Measurements from ENCODE around the gene NUDT8.
"Not testable (repeated sequence)": the region's sequence is repeated elsewhere in the genome, so short reads cannot be mapped to it uniquely, and the experiment has no call there.

The NUDT8 gene

DNA sequence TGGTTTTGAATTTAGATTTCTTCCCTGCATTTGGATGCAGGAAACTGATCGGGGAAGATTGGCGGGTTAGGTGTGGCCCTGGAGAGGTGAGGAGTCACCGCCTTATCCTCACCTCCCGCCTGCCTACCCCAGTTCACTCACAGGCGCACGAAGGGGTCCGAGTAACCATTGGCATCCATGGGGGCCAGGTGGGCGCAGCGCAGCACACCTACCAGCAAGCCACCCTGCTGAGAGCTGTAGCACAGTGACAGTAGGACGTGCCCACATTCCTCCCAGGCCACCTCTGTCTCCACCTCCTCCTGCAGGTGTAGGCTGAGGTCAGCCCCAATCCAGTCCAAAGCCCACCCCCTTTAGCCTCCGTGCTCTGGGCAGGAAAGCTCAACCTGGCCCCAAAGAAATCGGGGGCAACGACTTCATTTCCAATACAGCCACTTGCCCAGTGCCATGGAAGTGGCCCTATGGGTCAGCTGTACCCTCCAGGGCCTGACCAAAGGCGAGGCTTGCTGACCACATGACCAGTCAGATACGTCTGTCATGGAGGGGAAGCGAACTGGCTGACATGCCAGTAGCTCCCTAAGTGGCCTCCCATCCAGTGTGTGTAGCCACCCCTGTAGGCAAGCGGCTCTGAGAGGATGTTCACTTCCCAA lies 16.3 kb downstream of the NUDT8 start:
- DNase-seq (ENCODE audit: low spot score), result no peak

DNA sequence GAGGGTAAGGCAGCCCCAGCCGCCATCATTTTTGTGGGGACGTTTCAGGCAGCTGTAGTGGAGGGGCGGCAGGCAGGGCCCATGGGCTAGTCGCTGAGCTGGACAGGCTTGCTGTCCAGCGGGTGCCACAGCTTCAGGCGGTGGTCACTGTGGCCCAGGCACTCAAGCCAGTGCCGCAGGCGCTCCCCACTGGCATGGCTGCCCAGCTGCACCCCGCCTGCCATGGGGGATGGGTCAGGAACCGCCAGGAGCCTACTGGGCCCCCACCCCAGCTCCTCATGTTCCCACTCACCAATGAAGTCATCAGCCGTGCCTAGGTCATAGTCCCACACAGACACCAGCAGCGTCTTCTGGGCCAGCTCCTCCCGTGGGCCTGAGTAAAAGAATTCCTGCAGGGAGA lies 17.0 kb downstream of the NUDT8 start:
- no peak for DNase-seq (ENCODE audit: low spot score)

DNA sequence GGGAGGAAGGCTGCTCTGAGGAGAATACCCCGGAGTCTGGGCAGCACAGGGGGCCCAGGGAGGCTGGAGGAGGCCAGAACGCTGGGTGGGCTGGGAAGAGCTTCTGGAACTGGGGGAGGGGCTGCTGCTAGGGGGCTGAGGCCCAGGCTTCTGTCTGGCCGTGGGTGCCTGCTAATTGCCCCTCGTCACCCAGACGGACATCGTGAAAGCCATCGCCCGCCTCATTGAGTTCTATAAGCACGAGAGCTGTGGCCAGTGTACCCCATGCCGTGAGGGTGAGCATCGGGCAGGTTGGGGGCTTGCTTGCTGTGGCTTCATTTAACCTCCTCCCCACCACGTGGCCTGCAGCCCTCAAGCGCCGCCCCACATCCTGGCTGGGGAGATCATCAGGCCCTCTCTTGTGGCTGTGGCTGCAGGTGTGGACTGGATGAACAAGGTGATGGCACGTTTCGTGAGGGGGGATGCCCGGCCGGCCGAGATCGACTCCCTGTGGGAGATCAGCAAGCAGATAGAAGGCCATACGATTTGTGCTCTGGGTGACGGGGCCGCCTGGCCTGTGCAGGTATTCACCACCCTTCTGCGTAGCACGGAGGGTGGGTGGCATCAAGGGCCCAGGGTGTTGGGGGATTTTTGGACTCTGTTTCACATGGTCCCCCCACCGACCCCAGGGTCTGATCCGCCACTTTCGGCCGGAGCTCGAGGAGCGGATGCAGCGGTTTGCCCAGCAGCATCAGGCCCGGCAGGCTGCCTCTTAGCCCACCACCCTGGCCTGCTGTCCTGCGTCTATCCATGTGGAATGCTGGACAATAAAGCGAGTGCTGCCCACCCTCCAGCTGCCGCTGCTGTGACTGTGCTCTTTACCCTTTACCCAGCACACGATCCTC lies 17.8 kb downstream of the NUDT8 start:
- no peak for DNase-seq (ENCODE audit: low spot score)

DNA sequence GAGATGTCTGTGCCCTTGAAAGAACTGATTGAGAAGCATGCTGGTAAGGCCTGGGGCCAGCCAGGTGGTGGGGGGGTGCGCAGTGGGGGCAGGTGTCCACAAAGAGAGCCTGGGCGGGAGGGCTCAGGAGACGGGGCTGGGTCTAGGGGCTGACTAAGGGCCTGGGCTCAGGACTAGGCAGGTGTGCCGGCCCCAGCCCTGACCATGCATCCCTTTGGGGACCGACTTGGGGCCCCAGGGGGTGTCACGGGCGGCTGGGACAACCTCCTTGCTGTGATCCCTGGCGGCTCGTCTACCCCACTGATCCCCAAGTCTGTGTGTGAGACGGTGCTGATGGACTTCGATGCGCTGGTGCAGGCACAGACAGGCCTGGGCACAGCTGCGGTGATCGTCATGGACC lies 18.6 kb downstream of the NUDT8 start:
- no peak for DNase-seq (ENCODE audit: low spot score)

DNA sequence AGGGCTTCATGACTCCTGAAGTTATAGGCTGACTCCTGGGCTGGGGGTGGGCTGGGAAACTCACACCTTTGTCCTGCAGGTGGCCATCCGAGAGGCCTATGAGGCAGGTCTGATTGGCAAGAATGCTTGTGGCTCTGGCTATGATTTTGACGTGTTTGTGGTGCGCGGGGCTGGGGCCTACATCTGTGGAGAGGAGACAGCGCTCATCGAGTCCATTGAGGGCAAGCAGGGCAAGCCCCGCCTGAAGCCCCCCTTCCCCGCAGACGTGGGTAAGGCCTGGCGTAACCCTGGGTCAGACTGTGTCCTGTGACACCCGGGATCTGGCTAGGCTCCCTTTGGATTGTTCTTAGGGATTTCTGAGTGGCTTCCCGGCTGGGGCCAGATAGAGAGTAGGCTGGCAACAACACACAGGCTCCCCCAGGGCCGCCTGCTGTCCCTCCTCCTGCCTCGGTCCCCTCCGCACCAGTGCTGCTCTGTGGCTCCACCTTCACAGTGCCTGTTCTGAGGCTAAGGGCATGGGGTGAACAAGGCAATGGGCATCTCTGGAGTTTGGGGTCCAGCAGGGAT lies 19.4 kb downstream of the NUDT8 start:
- no peak for DNase-seq (ENCODE audit: low spot score)

DNA sequence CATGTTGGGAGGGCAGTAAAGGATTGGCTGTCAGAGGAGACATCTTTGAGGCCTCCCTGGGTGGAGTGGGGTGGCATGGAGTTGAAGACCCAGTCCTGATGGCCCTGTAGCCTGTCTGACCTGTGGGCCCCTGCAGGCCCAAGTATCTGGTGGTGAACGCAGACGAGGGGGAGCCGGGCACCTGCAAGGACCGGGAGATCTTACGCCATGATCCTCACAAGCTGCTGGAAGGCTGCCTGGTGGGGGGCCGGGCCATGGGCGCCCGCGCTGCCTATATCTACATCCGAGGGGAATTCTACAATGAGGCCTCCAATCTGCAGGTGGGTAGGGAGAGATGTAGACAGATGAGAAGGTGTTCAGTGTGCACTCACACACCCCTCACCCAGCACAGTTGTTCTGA lies 20.4 kb downstream of the NUDT8 start:
- no peak for DNase-seq (ENCODE audit: low spot score)

DNA sequence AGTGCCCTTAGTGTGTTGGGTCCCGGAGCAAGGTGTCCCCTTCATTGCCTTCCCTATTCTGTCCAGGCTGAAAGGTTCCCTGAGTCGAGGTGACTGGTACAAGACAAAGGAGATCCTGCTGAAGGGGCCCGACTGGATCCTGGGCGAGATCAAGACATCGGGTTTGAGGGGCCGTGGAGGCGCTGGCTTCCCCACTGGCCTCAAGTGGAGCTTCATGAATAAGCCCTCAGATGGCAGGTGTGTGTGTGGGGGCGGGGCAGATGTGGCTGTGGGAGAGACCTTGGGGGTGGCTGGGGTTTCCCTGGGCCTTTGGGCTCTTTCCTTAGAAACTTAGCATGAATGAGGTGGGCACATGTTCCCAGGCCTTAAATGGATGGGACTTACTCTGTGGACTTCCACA lies 21.3 kb downstream of the NUDT8 start:
- DNase-seq (ENCODE audit: low spot score), result no peak

DNA sequence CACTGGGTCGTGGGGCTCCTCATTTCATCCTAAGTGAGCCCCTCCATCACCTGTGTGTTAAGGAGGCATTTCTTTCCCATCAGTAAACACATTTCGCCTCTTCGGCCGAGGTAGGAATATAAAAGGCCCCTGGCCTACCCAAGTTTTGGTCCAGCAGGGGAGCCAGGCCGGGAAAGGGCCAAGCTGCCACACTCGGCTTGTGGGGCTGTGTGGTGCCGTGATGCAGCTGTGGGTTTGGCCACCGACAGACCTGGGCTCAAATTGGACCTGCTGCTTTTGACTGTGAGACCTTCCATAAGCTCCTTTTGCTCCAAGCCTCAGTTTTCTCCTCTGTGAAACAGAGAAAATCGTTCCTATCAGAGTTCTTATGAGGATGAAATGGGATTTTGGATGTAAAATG lies 22.2 kb downstream of the NUDT8 start:
- DNase-seq (ENCODE audit: low spot score), result no peak

DNA sequence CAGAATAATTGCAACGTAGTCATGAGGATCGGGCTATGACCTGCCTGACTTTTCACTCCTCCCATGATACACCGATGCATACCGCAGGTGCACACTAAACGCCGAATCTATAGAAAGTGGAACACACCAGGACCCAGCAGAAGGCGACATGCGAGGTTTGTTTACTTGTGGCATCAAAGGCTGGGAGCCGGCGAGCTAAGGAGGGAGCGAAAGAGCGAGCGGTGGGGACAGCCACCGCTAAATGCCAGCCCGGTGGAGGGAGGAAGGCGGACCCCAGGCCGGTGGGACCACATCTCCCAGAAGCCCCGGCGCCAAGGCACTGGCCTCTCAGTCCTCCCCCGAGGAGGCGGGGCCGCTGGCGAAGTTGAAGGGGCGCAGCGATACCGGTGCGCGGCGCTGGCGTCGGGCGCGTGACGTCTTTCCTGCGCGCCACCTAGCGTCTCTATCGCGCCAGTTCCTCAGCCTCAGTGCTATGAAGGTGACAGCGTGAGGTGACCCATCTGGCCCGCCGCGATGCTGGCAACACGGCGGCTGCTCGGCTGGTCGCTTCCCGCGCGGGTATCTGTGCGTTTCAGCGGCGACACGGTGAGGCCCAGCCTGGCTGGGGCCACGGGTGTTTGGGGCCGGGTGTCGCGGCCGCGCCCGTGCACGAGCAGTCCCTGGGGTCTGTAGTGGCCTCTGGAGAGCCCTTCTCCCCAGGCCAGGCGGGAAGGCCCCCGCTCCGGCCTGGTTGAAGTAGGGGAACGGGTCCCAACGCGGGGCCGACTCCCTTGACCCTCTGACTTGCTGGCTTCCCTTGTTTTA lies 23.0 kb downstream of the NUDT8 start, which contains the start of gene NDUFV1:
Gene NDUFV1 (plus strand): TSS at position 445 of the 804 bp plus-strand sequence. CDS start 69 bp downstream, at position 514.
- peak; percentile 68 for DNase-seq (ENCODE audit: low spot score)

DNA sequence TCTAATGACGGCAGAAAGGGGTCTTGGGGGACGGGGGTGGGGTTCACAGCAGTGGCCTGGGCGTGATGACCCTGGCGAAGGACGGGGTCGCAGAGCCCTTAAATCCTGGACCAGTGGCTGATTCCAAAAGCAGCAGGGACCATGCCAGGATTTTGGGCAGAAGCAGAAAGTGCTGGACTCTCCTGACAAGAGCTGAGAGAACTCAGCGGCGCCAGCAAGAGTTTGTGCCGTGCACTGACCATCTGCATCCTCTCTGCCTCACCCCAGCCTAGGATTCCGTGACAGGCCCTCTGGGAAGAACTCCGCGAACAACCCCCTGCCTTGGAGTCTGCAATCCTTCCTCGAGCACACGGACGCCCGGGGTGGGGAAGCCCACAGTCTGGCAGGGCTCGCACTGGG lies 23.6 kb downstream of the NUDT8 start:
- no peak for DNase-seq (ENCODE audit: low spot score)

DNA sequence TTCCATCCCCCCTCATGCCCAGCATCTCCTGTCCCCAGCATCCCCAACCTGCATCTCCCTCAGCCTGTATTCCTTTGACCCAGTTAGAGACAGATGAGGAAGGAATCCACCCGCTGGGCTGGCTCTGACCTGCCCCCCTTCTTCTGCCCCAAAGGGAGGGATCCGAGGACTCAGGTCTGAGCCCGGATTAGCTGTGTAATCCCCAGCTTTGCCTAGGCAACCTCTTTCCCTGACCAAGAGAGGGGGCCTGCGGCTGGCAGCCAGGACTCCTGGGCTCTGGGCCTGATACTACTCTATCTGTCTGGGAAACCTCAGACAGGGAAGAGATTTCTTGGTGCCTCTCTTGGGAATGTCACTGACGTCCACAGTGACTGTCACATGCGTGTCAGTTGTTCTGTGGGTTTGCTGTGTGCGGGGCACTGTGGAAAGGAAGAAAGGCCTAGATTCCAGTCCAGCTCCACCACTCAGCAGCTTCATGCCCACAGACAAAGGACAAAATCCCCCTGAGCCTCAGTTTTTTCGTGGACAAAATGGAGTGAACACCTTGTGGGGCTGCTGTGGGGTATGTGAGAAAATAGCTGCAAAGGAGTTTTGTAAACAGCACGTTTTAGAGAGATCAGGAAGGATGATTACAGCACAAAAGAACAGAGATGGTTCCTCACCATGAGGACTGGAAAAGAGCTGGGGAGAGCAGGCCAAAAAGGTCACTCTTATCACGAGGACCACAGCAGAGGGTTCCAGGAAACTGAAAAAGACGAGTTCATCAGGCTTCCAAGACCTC lies 24.3 kb downstream of the NUDT8 start:
- DNase-seq (ENCODE audit: low spot score), result no peak

DNA sequence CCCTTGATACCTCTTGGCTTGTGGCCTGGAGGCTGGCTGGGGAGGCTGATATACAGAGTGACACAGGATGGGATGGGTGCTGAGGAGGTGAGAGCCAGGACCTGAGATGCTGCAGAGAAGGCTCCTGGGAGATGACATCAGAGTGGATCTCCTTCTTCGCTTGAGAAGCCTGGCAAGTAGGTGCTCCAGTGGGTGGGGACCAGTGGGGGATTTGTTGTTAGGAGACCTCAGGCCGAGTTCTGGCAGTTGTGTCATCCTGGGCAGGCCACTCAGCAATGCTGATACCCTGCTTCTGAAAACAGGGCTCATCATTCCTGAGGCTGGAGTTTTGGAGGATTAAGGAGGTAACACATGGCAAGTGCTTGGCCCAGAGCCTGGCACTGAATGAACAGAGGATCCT lies 24.9 kb downstream of the NUDT8 start:
- DNase-seq (ENCODE audit: low spot score), result no peak

DNA sequence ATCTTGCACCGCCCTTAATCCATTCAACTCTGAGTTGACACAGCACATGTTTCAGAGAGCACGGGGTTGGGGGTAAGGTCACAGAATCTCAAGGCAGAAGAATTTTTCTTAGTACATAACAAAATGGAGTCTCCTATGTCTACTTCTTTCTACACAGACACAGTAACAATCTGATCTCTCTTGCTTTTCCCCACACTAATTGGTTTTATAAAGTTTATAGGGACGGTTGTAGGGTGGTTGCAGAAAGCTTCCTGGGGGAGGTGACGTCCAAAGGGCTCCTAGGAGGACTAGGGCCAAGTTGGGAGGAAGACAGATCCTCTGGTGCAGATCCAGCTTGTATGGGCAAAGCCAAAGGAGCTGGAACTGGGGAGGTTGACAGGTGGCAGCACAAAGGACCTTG lies 25.6 kb downstream of the NUDT8 start:
- not testable (repeated sequence) for DNase-seq (ENCODE audit: low spot score)

DNA sequence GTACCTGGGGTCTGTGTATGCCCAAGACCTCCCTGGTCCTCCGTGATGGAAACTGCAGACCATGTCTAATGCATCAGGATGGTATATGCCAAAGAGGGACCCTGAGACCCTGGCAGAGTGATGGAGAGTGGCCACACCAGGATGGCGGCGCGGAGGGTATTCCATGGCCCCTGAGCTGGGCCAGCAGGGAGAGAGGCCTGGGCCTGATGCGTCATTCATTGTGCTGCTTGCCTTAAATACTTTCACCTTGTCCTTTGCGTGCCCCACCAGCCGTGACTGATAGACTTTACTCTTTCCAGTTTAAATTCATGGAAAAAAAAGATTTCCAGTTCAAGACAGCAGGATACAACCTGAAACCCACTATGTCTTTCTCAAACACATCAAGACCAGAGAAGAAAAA lies 28.6 kb downstream of the NUDT8 start:
- no peak for DNase-seq (ENCODE audit: low spot score)

DNA sequence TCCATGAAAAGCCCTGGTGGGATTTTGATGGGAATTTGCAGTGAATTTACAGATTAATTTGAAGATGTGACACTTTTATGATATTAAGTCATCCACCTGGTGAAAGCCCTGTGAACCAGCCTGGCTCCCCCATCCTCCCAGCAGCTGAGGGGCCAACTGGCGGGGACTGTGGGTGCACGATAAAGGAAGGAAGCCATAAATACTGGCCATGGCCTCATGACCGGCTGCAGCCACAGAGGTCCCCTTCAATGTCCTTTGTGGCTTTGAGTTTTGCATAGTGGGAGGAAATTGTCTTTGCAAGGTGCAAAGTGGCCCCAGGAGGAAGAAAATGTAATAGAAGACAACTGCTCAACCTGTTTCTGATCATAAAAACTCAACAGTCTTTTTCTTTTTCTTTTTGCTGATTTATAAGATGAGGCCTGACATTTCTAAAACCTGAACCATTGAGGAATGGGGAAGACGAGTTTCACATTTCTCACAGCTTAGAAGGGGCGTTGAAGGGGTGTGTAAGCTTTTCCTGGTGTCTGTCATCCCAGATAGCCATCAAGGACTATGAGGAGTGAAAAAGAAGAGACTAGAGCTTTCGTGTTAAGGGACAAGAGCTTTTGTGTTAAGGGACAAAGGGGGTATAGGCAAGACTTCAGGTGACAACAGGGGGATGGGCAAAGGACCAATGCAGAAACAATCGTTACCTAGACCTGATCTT lies 29.3 kb downstream of the NUDT8 start:
- no peak for DNase-seq (ENCODE audit: low spot score)

DNA sequence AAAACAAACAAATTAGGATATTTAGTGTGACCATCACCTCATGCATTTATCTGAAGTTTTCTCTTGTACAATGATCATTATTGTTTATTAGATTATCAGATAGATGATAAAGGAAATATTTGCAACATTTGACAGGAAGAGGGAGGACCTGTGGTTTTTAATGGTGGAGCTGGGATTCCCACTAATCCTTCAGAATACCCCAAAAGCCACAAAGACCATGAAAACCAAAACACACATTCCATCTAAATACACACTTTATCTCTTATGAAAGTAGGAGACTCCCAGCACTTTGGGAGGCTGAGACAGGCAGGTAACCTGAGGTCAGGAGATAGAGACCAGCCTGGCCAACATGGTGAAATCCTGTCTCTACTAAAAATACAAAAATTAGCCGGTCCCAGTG lies 30.6 kb downstream of the NUDT8 start:
- DNase-seq (ENCODE audit: low spot score), result no peak

DNA sequence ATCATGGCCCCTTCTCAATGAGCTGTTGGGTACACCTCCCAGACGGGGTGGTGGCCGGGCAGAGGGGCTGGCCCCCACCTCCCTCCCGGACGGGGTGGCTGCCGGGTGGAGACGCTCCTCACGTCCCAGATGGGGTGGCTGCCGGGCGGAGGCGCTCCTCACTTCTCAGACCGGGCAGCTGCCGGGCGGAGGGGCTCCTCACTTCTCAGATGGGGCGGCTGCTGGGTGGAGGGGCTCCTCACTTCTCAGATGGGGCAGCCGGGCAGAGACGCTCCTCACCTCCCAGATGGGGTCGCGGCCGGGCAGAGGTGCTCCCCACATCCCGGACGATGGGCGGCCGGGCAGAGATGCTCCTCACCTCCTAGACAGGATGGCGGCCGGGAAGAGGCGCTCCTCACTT lies 31.8 kb downstream of the NUDT8 start:
- not testable (repeated sequence) for DNase-seq (ENCODE audit: low spot score)

DNA sequence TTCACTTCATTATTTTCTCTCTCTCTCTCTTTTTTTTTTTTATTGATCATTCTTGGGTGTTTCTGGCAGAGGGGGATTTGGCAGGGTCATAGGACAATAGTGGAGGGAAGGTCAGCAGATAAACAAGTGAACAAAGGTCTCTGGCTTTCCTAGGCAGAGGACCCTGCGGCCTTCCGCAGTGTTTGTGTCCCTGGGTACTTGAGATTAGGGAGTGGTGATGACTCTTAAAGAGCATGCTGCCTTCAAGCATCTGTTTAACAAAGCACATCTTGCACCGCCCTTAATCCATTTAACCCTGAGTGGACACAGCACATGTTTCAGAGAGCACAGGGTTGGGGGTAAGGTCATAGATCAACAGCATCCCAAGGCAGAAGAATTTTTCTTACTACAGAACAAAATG lies 32.3 kb downstream of the NUDT8 start:
- DNase-seq (ENCODE audit: low spot score), result not testable (repeated sequence)

DNA sequence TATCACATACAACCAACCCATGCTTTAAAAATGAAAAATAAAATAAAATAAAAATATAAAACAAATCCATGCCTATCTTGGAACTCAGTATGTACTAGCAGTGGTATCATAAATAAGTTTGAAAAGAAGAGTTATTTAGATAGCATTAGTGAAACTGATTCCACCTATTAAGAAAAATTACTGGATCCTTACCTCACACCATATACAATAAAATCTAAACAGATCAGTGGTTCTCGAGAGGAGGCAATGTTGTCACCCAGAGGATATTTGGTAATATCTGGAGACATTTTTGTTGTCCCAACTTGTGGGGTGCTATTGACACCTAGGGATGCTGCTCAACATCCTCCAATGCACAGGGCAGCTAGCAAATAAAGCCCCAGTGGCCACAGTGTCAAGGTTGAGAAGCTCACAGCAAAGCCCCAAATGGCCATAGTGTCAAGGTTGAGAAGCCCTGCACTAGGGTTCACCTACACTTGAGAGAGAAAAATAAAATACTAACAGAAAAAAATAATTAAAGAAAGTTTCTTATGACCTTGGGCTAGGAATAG lies 32.9 kb downstream of the NUDT8 start:
- no peak for DNase-seq (ENCODE audit: low spot score)

DNA sequence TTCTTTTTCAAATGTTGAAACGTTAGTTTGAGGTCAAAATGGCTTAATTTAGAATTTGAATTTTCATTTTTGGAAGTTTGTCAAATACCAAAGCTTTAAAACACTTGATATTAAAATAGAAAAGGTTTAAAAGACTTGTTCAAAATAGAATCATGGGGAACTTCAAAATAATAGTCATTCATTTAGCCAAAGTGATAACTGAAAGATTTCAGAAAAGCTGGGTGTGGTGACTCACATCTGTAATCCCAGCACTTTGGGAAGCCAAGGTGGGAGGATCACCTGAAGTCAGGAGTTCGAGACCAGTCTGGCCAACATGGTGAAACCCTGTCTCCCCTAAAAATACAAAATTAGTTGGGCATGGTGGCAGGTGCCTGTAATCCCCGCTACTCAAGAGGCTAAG lies 35.3 kb downstream of the NUDT8 start:
- no peak for DNase-seq (ENCODE audit: low spot score)

DNA sequence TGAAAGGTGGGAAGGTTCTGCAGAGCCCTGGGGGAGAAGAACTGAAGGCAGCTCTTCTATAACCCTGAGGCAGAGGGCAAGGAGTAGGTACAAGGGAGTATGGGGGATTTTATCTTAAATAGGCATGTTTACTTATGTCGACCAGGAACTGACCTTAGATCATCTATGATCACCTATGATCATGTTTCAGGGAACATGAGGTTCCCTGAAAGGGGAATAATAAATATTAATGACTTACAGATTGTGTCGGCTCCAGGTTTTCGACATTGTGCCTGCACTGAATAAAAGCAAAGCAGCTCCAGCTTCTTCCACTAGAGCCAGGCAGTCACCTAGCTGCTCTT lies 36.2 kb downstream of the NUDT8 start:
- no peak for DNase-seq (ENCODE audit: low spot score)
